Measurements from ENCODE around the gene SPON1. TPM values are rescaled to one million over a fixed set of nuclear protein-coding genes. Genes with fewer than 3 reads are reported as not detected.
A peak's percentile ranks its signal among the peaks of the same experiment; 100 is the strongest.

Gene SPON1
- total RNA-seq, 1 donor from 2014 or later, result 13.2 TPM

GRCh38 chr11:14112721-14113120 is 150.2 kb downstream of the SPON1 start:
- no peaks in the 10 kb centered on the region for H3K36me3 Mint-ChIP-seq (ENCODE audit: low read depth)
- no peak for TF ChIP-seq CTCF (conservative IDR thresholded peaks at IDR 0.05)
- DNase-seq (ENCODE audit: low read depth, low spot score), result no peak
- H3K9me3 Mint-ChIP-seq, result no peaks in the 10 kb centered on the region
- peaks cover 19% of the 10 kb centered on the region for H3K4me1 Mint-ChIP-seq
- no peak overlapping the region for H3K27ac Mint-ChIP-seq (ENCODE audit: unreplicated experiment)
- H3K4me3 Mint-ChIP-seq, result no peak overlapping the region
- no peaks in the 10 kb centered on the region for H3K27me3 Mint-ChIP-seq (ENCODE audit: low read depth)

- no peaks in the 10 kb centered on the region for H3K27me3 Mint-ChIP-seq (ENCODE audit: low read depth)
- TF ChIP-seq CTCF (conservative IDR thresholded peaks at IDR 0.05), result no peak
- H3K36me3 Mint-ChIP-seq (ENCODE audit: low read depth), result no peaks in the 10 kb centered on the region
- H3K4me3 Mint-ChIP-seq, result no peak overlapping the region
- H3K4me1 Mint-ChIP-seq, result peaks cover 8% of the 10 kb centered on the region
- no peak for DNase-seq (ENCODE audit: low read depth, low spot score)
- H3K27ac Mint-ChIP-seq (ENCODE audit: unreplicated experiment), result peak overlapping the region; percentile 88
- H3K9me3 Mint-ChIP-seq, result no peaks in the 10 kb centered on the region
Measured at GRCh38 chr11:14114269-14114668, 151.7 kb downstream of the SPON1 start.

- no peak for DNase-seq (ENCODE audit: low read depth, low spot score)
- Mint-ChIP-seq H3K27ac (ENCODE audit: unreplicated experiment) (no peak overlapping the region), H3K36me3 (ENCODE audit: low read depth) (no peaks in the 10 kb centered on the region), H3K4me1 (peaks cover 8% of the 10 kb centered on the region), H3K4me3 (no peak overlapping the region), H3K27me3 (ENCODE audit: low read depth) (no peaks in the 10 kb centered on the region), H3K9me3 (no peaks in the 10 kb centered on the region)
- TF ChIP-seq CTCF (conservative IDR thresholded peaks at IDR 0.05), result no peak
Measured at GRCh38 chr11:14114786-14115185, 152.3 kb downstream of the SPON1 start.

- H3K9me3 Mint-ChIP-seq, result no peaks in the 10 kb centered on the region
- H3K27me3 Mint-ChIP-seq (ENCODE audit: low read depth), result no peaks in the 10 kb centered on the region
- no peaks in the 10 kb centered on the region for H3K36me3 Mint-ChIP-seq (ENCODE audit: low read depth)
- no peak for DNase-seq (ENCODE audit: low read depth, low spot score)
- no peak overlapping the region for H3K4me3 Mint-ChIP-seq
- H3K27ac Mint-ChIP-seq (ENCODE audit: unreplicated experiment), result no peak overlapping the region
- TF ChIP-seq CTCF (conservative IDR thresholded peaks at IDR 0.05), result no peak
- peaks cover 8% of the 10 kb centered on the region for H3K4me1 Mint-ChIP-seq
Measured at GRCh38 chr11:14117632-14118031, 155.1 kb downstream of the SPON1 start.

- no peak for TF ChIP-seq CTCF (conservative IDR thresholded peaks at IDR 0.05)
- Mint-ChIP-seq H3K9me3 (no peaks in the 10 kb centered on the region), H3K36me3 (ENCODE audit: low read depth) (no peaks in the 10 kb centered on the region), H3K4me3 (no peak overlapping the region), H3K4me1 (peaks cover 8% of the 10 kb centered on the region), H3K27ac (ENCODE audit: unreplicated experiment) (no peak overlapping the region), H3K27me3 (ENCODE audit: low read depth) (no peaks in the 10 kb centered on the region)
- DNase-seq (ENCODE audit: low read depth, low spot score), result no peak
Measured at GRCh38 chr11:14118072-14118471, 155.5 kb downstream of the SPON1 start.

GRCh38 chr11:14119357-14119756 is 156.8 kb downstream of the SPON1 start:
- H3K36me3 Mint-ChIP-seq (ENCODE audit: low read depth), result no peaks in the 10 kb centered on the region
- no peak overlapping the region for H3K27ac Mint-ChIP-seq (ENCODE audit: unreplicated experiment)
- no peak overlapping the region for H3K4me3 Mint-ChIP-seq
- no peaks in the 10 kb centered on the region for H3K9me3 Mint-ChIP-seq
- no peak for DNase-seq (ENCODE audit: low read depth, low spot score)
- H3K4me1 Mint-ChIP-seq, result peaks cover 6% of the 10 kb centered on the region
- TF ChIP-seq CTCF (conservative IDR thresholded peaks at IDR 0.05), result no peak
- H3K27me3 Mint-ChIP-seq (ENCODE audit: low read depth), result no peaks in the 10 kb centered on the region

Measured in neural crest cell (in vitro differentiated cells).